GM18505 (cell line): ENCODE measurements around the gene DOCK11.
"Not testable (repeated sequence)": the region's sequence is repeated elsewhere in the genome, so short reads cannot be mapped to it uniquely, and the experiment has no call there.

Source experiments
- ATAC-seq: cut with Tn5 transposase; IDR thresholded peaks from one replicate; pipeline ENCODE4 v1.9.1; 2021; ENCODE audit not compliant: unreplicated experiment
- POLR2A ChIP-seq: IDR thresholded peaks from 4 replicates; pipeline ENCODE4 v1.6.1; 2011; ENCODE audit warnings: borderline replicate concordance; ENCODE audit not compliant: insufficient read depth, insufficient read length; ENCODE audit errors: extremely low read depth

DOCK11 gene

GRCh38 chrX:118702741-118703140 lies 207.1 kb downstream of the DOCK11 start:
- TF ChIP-seq POLR2A, result no peak

GRCh38 chrX:118706681-118707080 lies 211.1 kb downstream of the DOCK11 start:
- no peak for ATAC-seq
- no peak for TF ChIP-seq POLR2A

More at GRCh38 chrX:118702741-118703140, 207.1 kb downstream of the DOCK11 start:
- no peak for ATAC-seq

- ATAC-seq, result no peak
Measured at GRCh38 chrX:118714521-118714920, 218.9 kb downstream of the DOCK11 start.

GRCh38 chrX:118715917-118716316 lies 220.3 kb downstream of the DOCK11 start:
- not testable (repeated sequence) for ATAC-seq

More at GRCh38 chrX:118714521-118714920, 218.9 kb downstream of the DOCK11 start:
- no peak for TF ChIP-seq POLR2A

GRCh38 chrX:118716833-118717232 lies 221.2 kb downstream of the DOCK11 start:
- not testable (repeated sequence) for ATAC-seq

GRCh38 chrX:118717678-118718391 lies 222.2 kb downstream of the DOCK11 start:
- TF ChIP-seq POLR2A, result no peak
- ATAC-seq, result no peak

- ATAC-seq, result no peak
- TF ChIP-seq POLR2A, result no peak
Measured at GRCh38 chrX:118718737-118719136, 223.1 kb downstream of the DOCK11 start.

GRCh38 chrX:118720058-118720707 lies 224.6 kb downstream of the DOCK11 start:
- no peak for ATAC-seq
- TF ChIP-seq POLR2A, result no peak

- no peak for TF ChIP-seq POLR2A
- ATAC-seq, result no peak
Measured at GRCh38 chrX:118723376-118723775, 227.8 kb downstream of the DOCK11 start.

- ATAC-seq, result no peak
- no peak for TF ChIP-seq POLR2A
Measured at GRCh38 chrX:118724365-118724764, 228.8 kb downstream of the DOCK11 start.

- ATAC-seq, result no peak
- TF ChIP-seq POLR2A, result no peak
Measured at GRCh38 chrX:118724775-118725174, 229.2 kb downstream of the DOCK11 start.

- no peak for ATAC-seq
- TF ChIP-seq POLR2A, result no peak
Measured at GRCh38 chrX:118726396-118726795, 230.8 kb downstream of the DOCK11 start.

- no peak for ATAC-seq
- TF ChIP-seq POLR2A, result no peak
Measured at GRCh38 chrX:118726887-118727685, 231.5 kb downstream of the DOCK11 start, which contains the start of gene IL13RA1. Gene IL13RA1 (plus strand): TSS chrX:118727606. CDS start chrX:118727639, 33 bp downstream.
